Dedifferentiated amniotic fluid mesenchymal stem cell (primary cell): ENCODE measurements around the gene L1TD1.
A peak's percentile ranks its signal among the peaks of the same experiment; 100 is the strongest.
"Not testable (repeated sequence)": the region's sequence is repeated elsewhere in the genome, so short reads cannot be mapped to it uniquely, and the experiment has no call there.

Experiments
- DNase-seq: peaks from one replicate; pipeline ENCODE4 v3.0.0-alpha.2; 2016; ENCODE audit errors: extremely low spot score

Gene L1TD1

GRCh38 chr1:62194651-62195544 lies at the start of gene L1TD1:
Gene L1TD1 (plus strand): TSS chr1:62194849. CDS start chr1:62206629, 11,780 bp downstream.
- DNase-seq: no peak

GRCh38 chr1:62159940-62160348 lies 34.7 kb upstream of the L1TD1 start:
- no peak for DNase-seq

GRCh38 chr1:62161711-62162110 lies 32.9 kb upstream of the L1TD1 start:
- DNase-seq: no peak

- DNase-seq: not testable (repeated sequence)
Measured at GRCh38 chr1:62170380-62170779, 24.3 kb upstream of the L1TD1 start.

GRCh38 chr1:62175568-62176179 lies 19.0 kb upstream of the L1TD1 start:
- DNase-seq: peak; percentile 39

GRCh38 chr1:62176597-62177312 lies 17.9 kb upstream of the L1TD1 start:
- DNase-seq: no peak

GRCh38 chr1:62177621-62178020 lies 17.0 kb upstream of the L1TD1 start:
- DNase-seq: no peak

- DNase-seq: no peak
Measured at GRCh38 chr1:62178372-62178771, 16.3 kb upstream of the L1TD1 start.

GRCh38 chr1:62180054-62180453 lies 14.6 kb upstream of the L1TD1 start:
- not testable (repeated sequence) for DNase-seq

- DNase-seq: no peak
Measured at GRCh38 chr1:62180639-62181038, 14.0 kb upstream of the L1TD1 start.

- no peak for DNase-seq
Measured at GRCh38 chr1:62181532-62181931, 13.1 kb upstream of the L1TD1 start.

GRCh38 chr1:62182157-62182556 lies 12.5 kb upstream of the L1TD1 start:
- not testable (repeated sequence) for DNase-seq

GRCh38 chr1:62183164-62184020 lies 11.3 kb upstream of the L1TD1 start:
- not testable (repeated sequence) for DNase-seq

GRCh38 chr1:62184336-62184735 lies 10.3 kb upstream of the L1TD1 start:
- no peak for DNase-seq

- not testable (repeated sequence) for DNase-seq
Measured at GRCh38 chr1:62185233-62185632, 9.4 kb upstream of the L1TD1 start.

- no peak for DNase-seq
Measured at GRCh38 chr1:62185677-62186076, 9.0 kb upstream of the L1TD1 start.

- DNase-seq: no peak
Measured at GRCh38 chr1:62187548-62187947, 7.1 kb upstream of the L1TD1 start.

- no peak for DNase-seq
Measured at GRCh38 chr1:62188111-62188510, 6.5 kb upstream of the L1TD1 start.

GRCh38 chr1:62196086-62196690 lies 1.5 kb downstream of the L1TD1 start:
- no peak for DNase-seq

GRCh38 chr1:62198069-62198780 lies 3.6 kb downstream of the L1TD1 start:
- DNase-seq: no peak

GRCh38 chr1:62198781-62199125 lies 4.1 kb downstream of the L1TD1 start:
- DNase-seq: no peak
